ENCODE data around the gene SHISAL2A.

The SHISAL2A gene

DNA sequence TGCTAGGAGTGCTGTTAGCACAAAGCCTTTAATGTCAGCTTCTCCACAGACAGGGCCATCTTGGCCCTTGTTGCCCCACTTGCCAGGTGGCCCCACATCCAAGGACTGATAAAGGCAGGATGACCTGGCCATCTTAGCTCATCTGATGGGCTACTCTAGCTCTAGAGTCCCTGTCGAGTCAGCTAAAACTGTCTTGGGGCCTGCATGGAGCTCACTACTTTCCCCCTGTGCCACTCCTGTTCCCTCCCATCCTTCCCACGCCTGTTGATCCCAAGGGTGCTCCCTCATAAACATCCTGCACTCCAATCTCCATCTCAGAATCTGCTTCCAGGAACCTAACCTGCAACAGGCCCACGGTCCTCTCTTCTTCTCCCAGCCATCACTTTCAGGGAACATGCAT lies 31.4 kb upstream of the SHISAL2A start:
- H3K4me3 ChIP-seq (ENCODE audit: low read depth, low read length) = no peak overlapping the region
- no peak for TF ChIP-seq CTCF (IDR thresholded peaks at IDR 0.05; ENCODE audit: low read depth, low read length)
- DNase-seq (ENCODE audit: low read depth, low spot score) = no peak
- in situ Hi-C loops (cut with HindIII; ENCODE audit: low sequenced_read_pairs) = no loop called here

DNA sequence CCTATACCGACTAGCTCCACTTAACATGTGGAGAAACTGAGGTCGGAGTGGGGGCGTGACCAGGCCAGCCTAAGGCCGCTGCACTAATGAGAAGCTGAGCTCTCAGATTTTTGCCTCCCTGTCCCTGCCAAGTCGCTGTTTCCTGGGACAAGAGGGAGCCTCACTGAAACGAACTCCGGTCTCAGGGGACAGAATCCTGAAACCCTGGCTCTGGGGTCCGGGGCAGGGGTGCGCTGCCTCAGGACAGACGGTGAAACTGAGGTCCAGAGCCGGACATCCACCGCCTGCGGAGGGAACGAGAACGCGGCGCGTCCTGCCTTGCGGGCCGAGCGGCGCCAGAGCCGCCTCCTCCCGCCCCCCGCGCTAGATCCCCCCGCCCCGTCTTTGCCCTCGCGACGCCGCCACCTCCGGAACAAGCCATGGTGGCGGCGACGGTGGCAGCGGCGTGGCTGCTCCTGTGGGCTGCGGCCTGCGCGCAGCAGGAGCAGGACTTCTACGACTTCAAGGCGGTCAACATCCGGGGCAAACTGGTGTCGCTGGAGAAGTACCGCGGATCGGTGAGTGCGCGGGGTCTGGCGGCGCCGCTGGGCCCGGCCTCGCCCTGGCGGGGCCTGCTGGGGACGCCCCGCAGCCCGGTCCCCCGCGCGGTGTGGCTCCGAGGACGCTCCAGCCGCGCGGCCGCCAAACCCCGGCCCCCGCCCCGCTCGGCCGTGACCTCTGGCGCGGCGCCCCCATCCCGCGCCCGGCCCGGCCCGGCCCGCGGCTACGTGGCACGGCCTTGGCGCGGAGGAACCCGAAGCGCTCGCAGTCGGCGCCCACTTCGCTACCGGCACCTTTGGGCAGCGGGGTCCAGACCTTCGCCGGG lies 30.7 kb upstream of the SHISAL2A start, which contains the start of gene GPX7:
Gene GPX7, plus strand, starts transcription at position 381 of the 865 bp plus-strand sequence. Its CDS starts 39 bp downstream, at position 420.
- in situ Hi-C loops (cut with HindIII; ENCODE audit: low sequenced_read_pairs) = no loop called here
- peak; percentile 43 for DNase-seq (ENCODE audit: low read depth, low spot score)
- H3K4me3 ChIP-seq (ENCODE audit: low read depth, low read length) = peak within 1 kb of the TSS; percentile 44
- no peak for TF ChIP-seq CTCF (IDR thresholded peaks at IDR 0.05; ENCODE audit: low read depth, low read length)

- in situ Hi-C loops (cut with HindIII; ENCODE audit: low sequenced_read_pairs) = no loop called here
- no peak for TF ChIP-seq CTCF (IDR thresholded peaks at IDR 0.05; ENCODE audit: low read depth, low read length)
- peak; percentile 29 for DNase-seq (ENCODE audit: low read depth, low spot score)
- peak overlapping the region; percentile 44 for H3K4me3 ChIP-seq (ENCODE audit: low read depth, low read length)
Measured at GRCh38 chr1:52602856-52603600, 29.9 kb upstream of the SHISAL2A start.

GRCh38 chr1:52603630-52604029 lies 29.3 kb upstream of the SHISAL2A start:
- no peak for DNase-seq (ENCODE audit: low read depth, low spot score)
- TF ChIP-seq CTCF (IDR thresholded peaks at IDR 0.05; ENCODE audit: low read depth, low read length) = no peak
- no peak overlapping the region for H3K4me3 ChIP-seq (ENCODE audit: low read depth, low read length)
- in situ Hi-C loops (cut with HindIII; ENCODE audit: low sequenced_read_pairs) = no loop called here

DNA sequence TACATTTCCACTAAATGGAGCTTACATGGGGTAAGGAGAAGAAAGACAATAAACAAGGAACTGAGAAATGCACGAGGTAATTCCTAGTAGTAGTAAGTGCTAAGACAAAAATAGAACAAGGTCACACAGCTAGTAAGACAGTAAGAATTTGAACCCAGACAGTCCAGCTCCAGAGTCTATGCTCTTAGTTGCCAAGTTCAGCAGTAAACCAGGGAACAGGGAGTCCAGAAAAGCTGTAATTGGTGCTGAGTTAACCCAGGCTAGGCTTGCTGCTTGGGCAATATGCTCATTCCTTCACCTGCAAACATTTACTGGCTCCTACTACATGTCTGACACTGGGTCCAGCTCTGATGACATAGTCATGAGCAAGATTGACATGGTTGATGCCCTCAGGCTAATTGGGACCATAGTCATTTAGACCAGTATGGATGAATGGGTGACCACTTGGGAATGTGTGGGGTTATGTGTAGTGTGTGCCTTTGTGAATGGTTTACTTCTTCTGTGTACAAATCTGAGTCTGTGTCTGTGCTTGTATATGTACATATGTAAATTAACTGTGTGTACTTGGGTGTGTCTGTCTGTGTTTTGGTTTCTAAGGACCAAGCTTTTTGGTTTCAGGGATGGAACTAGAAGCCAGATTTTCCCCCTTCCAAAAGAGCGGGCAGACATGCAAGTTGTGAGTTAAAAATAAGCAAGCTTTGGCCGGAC lies 28.8 kb upstream of the SHISAL2A start:
- no peak for DNase-seq (ENCODE audit: low read depth, low spot score)
- H3K4me3 ChIP-seq (ENCODE audit: low read depth, low read length) = no peak overlapping the region
- in situ Hi-C loops (cut with HindIII; ENCODE audit: low sequenced_read_pairs) = no loop called here
- no peak for TF ChIP-seq CTCF (IDR thresholded peaks at IDR 0.05; ENCODE audit: low read depth, low read length)

DNA sequence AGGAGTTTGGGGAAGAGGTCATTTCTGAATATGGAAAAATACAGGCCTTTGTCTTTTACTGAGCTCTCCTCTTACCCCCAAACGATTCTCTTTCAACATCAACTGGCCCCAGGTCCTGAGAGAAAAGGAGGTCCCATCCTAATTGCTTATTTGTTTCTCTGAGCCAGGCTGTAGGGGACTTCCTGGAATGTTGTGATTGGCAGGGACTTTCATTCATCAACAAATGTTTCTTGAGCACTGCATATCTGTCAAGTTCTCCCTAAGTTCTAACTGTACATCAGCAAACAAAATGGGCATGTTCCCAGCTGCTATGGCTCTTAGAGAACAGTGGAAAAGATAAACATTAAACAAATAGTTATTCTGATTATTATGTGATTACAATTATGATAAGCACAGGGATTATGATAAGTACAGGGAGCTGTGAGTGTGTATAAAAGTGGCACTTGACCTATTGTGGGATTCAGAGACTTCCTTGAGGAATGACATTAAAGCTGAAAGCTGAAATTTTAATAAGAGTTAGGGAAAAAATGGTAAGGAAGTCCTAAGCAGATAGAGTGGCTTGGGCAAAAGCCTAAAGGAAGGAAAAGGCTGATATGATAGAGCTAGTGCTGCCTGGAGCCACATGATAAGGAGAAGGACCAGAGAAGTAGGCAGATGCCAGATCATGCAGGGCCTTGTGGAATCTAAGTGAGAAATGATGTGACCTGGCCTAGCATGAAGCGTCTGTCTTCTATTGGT lies 19.2 kb upstream of the SHISAL2A start:
- in situ Hi-C loops (cut with HindIII; ENCODE audit: low sequenced_read_pairs) = no loop called here
- DNase-seq (ENCODE audit: low read depth, low spot score) = no peak
- no peak for TF ChIP-seq CTCF (IDR thresholded peaks at IDR 0.05; ENCODE audit: low read depth, low read length)
- H3K4me3 ChIP-seq (ENCODE audit: low read depth, low read length) = no peak overlapping the region

All from astrocyte of the spinal cord (primary cell).